Measurements from ENCODE around the gene FGD3.

DNA sequence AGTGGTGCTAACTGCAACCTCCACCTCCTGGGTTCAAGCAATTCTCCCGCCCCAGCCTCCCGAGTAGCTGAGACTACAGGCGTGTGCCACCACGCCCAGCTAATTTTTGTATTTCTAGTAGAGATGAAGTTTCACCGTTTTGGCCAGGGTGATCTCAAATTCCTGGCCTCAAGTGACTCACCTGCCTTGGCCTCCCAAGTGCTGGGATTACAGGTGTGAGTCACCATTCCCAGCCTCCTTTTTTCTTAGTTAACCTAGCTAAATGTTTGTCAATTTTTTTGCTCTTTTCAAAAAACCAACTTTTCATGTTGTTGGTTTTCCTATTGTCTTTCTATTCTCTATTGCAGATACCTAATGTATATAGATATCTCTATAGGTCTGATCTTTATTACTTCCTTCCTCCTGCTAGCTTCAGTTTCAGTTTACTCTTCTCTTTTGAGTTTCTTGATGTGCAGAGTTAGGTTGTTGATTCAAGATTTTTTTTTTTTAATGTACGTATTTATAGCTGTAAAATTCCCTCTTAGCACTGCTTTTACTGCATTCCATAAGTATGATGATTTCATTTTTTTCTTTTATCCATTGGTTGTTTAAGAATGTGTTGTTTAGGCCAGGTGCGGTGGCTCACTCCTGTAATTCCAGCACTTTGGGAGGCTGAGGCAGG lies 32.9 kb downstream of the FGD3 start:
- TF ChIP-seq, protein P1, sequence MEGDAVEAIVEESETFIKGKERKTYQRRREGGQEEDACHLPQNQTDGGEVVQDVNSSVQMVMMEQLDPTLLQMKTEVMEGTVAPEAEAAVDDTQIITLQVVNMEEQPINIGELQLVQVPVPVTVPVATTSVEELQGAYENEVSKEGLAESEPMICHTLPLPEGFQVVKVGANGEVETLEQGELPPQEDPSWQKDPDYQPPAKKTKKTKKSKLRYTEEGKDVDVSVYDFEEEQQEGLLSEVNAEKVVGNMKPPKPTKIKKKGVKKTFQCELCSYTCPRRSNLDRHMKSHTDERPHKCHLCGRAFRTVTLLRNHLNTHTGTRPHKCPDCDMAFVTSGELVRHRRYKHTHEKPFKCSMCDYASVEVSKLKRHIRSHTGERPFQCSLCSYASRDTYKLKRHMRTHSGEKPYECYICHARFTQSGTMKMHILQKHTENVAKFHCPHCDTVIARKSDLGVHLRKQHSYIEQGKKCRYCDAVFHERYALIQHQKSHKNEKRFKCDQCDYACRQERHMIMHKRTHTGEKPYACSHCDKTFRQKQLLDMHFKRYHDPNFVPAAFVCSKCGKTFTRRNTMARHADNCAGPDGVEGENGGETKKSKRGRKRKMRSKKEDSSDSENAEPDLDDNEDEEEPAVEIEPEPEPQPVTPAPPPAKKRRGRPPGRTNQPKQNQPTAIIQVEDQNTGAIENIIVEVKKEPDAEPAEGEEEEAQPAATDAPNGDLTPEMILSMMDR (conservative IDR thresholded peaks at IDR 0.05) = no peak
- TF ChIP-seq EZH2 (IDR thresholded peaks at IDR 0.05; ENCODE audit: low read depth) = no peak
